ENCODE data around the gene TFDP2.

Gene TFDP2, protein sequence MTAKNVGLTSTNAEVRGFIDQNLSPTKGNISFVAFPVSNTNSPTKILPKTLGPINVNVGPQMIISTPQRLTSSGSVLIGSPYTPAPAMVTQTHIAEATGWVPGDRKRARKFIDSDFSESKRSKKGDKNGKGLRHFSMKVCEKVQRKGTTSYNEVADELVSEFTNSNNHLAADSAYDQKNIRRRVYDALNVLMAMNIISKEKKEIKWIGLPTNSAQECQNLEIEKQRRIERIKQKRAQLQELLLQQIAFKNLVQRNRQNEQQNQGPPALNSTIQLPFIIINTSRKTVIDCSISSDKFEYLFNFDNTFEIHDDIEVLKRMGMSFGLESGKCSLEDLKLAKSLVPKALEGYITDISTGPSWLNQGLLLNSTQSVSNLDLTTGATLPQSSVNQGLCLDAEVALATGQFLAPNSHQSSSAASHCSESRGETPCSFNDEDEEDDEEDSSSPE

DNA sequence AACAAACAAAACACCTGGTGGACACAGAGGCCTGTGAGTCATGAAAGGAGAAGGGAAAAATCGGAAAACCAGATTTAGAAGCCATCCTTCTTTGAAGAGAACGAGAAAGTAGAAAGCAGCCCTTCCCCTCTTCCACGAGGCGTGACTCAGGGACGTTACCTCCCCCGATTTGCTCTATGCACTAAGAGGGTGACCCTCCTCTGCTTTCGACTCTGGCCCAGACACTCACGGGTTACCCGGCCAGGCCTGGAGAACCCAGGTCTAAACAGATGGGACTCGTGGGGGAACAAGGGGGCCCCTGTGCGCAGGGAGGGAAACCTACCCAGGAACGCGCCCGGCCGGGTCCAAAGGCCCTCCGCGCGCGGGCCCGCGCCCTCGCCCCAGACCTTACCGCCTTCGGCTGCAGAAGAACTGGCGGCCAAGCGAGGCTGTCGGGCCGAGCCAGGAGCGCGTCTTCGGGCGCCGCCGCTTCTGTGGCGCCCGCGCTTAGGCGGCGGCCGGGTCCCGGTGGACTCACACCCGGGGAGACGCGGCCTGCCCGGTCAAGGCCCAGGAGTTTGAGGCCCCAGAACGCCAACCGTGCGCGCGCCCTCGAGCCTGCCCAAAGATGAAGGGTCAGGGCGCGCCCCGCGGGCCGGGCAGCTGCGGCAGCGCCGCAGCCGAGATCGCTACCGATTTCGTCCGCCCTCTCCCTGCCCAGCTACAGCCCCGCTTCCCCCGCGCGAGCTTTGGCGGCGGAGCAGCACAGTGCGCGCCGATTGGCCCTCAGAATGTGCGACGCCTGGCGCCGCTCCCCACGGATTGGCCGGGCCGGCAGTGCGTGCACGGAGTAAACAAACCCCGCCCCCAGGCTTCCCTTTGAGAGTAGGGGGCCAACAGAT lies at the start of gene TFDP2:
TSS of gene TFDP2 (minus strand) at position 753 of the 881 bp plus-strand sequence. CDS start 47,795 bp downstream, outside the sequence.
- peak; percentile 79 for DNase-seq (ENCODE audit: low read depth)
- TF ChIP-seq, protein P1, sequence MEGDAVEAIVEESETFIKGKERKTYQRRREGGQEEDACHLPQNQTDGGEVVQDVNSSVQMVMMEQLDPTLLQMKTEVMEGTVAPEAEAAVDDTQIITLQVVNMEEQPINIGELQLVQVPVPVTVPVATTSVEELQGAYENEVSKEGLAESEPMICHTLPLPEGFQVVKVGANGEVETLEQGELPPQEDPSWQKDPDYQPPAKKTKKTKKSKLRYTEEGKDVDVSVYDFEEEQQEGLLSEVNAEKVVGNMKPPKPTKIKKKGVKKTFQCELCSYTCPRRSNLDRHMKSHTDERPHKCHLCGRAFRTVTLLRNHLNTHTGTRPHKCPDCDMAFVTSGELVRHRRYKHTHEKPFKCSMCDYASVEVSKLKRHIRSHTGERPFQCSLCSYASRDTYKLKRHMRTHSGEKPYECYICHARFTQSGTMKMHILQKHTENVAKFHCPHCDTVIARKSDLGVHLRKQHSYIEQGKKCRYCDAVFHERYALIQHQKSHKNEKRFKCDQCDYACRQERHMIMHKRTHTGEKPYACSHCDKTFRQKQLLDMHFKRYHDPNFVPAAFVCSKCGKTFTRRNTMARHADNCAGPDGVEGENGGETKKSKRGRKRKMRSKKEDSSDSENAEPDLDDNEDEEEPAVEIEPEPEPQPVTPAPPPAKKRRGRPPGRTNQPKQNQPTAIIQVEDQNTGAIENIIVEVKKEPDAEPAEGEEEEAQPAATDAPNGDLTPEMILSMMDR (conservative IDR thresholded peaks at IDR 0.05; ENCODE audit: control insufficient read depth, insufficient read depth, low read depth, low read length): no peak

DNA sequence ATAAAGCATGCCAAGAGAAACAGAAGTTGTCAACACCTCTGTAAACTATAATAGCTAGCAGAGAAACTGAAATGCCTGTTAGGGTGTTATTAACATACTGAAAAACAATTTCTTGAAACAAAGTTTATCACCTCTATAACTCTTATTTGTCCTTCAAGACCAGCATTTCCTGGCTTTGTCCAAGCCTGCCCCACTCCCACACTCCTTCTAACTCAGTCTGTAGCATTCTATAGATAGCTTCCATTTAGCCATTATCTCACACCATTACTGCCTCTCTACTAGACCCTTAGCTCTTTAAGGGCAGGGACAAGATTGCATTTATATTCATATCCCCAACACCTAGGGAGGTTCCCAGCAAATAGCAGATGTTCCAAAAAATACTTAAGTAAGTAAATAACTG lies 39.5 kb upstream of the TFDP2 start:
- H3K4me3 ChIP-seq (ENCODE audit: control insufficient read depth, low read depth, low read length): no peak overlapping the region
- no peak for DNase-seq (ENCODE audit: low read depth)
- TF ChIP-seq, protein P1 (conservative IDR thresholded peaks at IDR 0.05; ENCODE audit: control insufficient read depth, insufficient read depth, low read depth, low read length): no peak

More for the DNA sequence above, at the start of gene TFDP2:
- H3K4me3 ChIP-seq (ENCODE audit: control insufficient read depth, low read depth, low read length): peak within 1 kb of the TSS; percentile 65

DNA sequence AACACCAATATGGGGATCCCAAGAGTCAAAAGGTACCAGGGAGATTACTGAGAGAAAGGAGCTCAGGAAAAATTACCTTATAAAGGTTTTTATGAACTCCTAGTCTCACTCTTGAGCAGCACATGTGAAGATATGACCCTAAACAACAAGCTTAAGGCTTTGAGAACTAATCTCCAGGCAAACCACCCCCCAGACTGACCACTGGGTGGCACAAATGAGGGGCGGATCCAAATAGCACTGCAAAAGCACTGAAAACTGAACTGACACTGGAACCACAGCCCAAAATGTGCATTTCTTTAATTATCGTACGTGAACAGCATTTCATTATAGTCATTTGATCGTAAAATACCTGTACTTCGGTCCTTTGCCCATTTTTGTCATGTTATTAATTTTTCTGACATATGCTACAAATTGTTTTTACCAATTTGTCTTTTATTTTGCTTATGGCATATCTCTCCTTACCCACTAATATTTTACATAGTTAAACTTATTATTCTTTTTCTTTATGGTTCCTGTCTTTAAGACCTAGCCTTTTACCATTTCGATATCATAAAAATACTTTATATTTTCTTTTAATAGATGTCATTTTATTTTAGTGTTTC lies 31.5 kb upstream of the TFDP2 start:
- H3K4me3 ChIP-seq (ENCODE audit: control insufficient read depth, low read depth, low read length): no peak overlapping the region
- TF ChIP-seq, protein P1 (conservative IDR thresholded peaks at IDR 0.05; ENCODE audit: control insufficient read depth, insufficient read depth, low read depth, low read length): peak; percentile 72
- DNase-seq (ENCODE audit: low read depth): peak; percentile 51

DNA sequence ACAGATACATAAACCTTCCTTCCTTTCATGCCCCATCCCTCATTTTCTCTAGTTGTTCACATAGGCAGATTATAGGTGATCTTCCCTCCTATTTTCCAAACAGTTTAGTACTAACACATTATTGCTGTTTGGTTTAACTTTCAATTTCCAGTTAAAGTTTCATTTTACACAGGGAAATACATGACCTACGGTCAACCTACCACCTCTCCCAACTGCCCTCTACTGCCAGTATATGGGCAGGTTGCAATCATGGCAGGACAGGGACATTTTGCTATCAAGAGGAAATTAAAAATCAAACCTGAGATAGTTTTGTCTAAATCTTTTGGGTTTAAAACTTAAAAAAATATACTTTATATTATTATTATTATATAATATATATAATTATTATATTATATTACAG lies 26.1 kb upstream of the TFDP2 start:
- no peak for DNase-seq (ENCODE audit: low read depth)
- no peak overlapping the region for H3K4me3 ChIP-seq (ENCODE audit: control insufficient read depth, low read depth, low read length)
- TF ChIP-seq, protein P1 (conservative IDR thresholded peaks at IDR 0.05; ENCODE audit: control insufficient read depth, insufficient read depth, low read depth, low read length): no peak

DNA sequence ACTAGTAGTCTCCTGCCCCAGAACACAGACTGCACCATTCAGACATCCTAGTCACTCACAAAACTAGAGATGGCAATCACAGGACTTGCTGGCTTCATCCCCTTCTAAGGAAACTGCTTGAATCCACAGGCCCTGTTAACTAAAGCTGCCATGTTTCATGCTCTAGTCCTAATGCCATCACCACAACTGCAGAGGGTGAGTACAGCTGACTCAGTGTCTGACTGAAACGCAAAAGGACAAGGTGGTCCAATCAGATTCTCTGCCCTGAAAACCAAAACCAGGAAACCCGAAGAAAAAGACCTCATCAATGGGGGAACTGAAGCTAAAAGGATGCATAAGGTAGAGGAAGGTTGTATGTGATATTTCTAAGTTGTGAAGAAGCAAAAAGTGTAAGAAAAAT lies 25.2 kb upstream of the TFDP2 start:
- TF ChIP-seq, protein P1 (conservative IDR thresholded peaks at IDR 0.05; ENCODE audit: control insufficient read depth, insufficient read depth, low read depth, low read length): no peak
- no peak for DNase-seq (ENCODE audit: low read depth)
- H3K4me3 ChIP-seq (ENCODE audit: control insufficient read depth, low read depth, low read length): no peak overlapping the region

DNA sequence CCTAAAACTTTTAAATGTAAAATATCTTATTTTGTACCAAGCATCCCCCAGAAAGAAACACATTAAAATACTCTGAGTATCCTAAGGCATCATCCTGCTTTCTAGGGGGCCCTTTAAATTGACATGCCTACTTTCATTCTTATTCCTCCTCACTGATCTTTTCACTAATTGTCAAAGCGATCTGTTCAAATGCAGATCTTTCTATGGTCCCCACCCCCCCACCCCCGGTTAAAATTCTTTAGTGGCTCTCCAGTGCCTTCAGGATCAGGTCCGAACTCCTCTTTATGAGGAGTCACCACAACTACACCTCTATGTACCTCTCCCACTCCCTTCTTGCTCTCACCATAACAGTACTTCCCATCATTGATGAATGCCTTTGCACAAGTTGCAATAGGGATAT lies 19.2 kb upstream of the TFDP2 start:
- DNase-seq (ENCODE audit: low read depth): no peak
- H3K4me3 ChIP-seq (ENCODE audit: control insufficient read depth, low read depth, low read length): no peak overlapping the region
- TF ChIP-seq, protein P1 (conservative IDR thresholded peaks at IDR 0.05; ENCODE audit: control insufficient read depth, insufficient read depth, low read depth, low read length): no peak
